H1 (cell line): ENCODE results near the gene RMND5A. TPM values are rescaled to one million over a fixed set of nuclear protein-coding genes. Genes with fewer than 3 reads are reported as not detected.

ENCODE experiments used
- CTCF ChIA-PET: fragments of 300-600 bp; sonication (Branson Sonifier 250); formaldehyde crosslinking; loops from one replicate; lab custom pipeline; 2021; ENCODE audit not compliant: partially characterized antibody; lab: Charles Lee
- POLR2A ChIA-PET: fragments of 300-600 bp; sonication (Branson Sonifier 250); formaldehyde crosslinking; loops from one replicate; lab custom pipeline; 2021; ENCODE audit warnings: inconsistent platforms; ENCODE audit not compliant: partially characterized antibody; lab: Charles Lee
- DNase-seq, 2 experiments: peaks; one replicate each; pipeline versions ENCODE4 v3.0.0 to v3.0.0-alpha.2; 2010 to 2022; ENCODE audit warnings: low spot score in 2 of 2, low read depth in 1 of 2, mixed read lengths in 1 of 2
- FAIRE-seq: peaks from 2 replicates; lab custom pipeline; 2011; peaks lifted over from hg19 to GRCh38; lab: Jason Lieb, UNC
- H2AFZ ChIP-seq: 2 replicates; pipeline ENCODE4 v1.8.1; 2012; ENCODE audit warnings: low read length, inconsistent platforms
- H2AK5ac ChIP-seq: 2 replicates; pipeline ENCODE4 v1.6.1; 2013; ENCODE audit warnings: low read depth, low read length
- H2BK120ac ChIP-seq: replicated peaks from 2 replicates; pipeline ENCODE3; 2013; ENCODE audit warnings: low read depth, low read length, inconsistent platforms
- H2BK12ac ChIP-seq: 2 replicates; pipeline ENCODE4 v1.6.1; 2013; ENCODE audit warnings: low read depth, low read length
- H2BK15ac ChIP-seq: 2 replicates; pipeline ENCODE4 v1.6.1; 2013; ENCODE audit warnings: low read length
- H2BK20ac ChIP-seq: 2 replicates; pipeline ENCODE4 v1.6.1; 2013; ENCODE audit warnings: low read length
- H2BK5ac ChIP-seq: 2 replicates; pipeline ENCODE4 v1.6.1; 2013; ENCODE audit warnings: low read depth, low read length
- H3K14ac ChIP-seq: 2 replicates; pipeline ENCODE4 v1.6.1; 2013; ENCODE audit warnings: inconsistent platforms; ENCODE audit not compliant: insufficient read length
- H3K18ac ChIP-seq: 2 replicates; pipeline ENCODE4 v1.6.1; 2013; ENCODE audit warnings: low read length; ENCODE audit errors: extremely low read depth
- H3K23ac ChIP-seq: 2 replicates; pipeline ENCODE4 v1.6.1; 2013; ENCODE audit warnings: inconsistent platforms; ENCODE audit not compliant: insufficient read length
- H3K23me2 ChIP-seq: 2 replicates; pipeline ENCODE4 v1.6.1; 2013; ENCODE audit warnings: low read depth, low read length
- H3K27ac ChIP-seq: 2 replicates; pipeline ENCODE4 v1.6.1; 2011; ENCODE audit warnings: low read depth, low read length, inconsistent platforms
- H3K27me3 ChIP-seq, 4 experiments: replicated peaks in 1 of 4; 1 replicate in 1 of 4; 2 replicates in 3 of 4; pipeline versions ENCODE4 v1.6.1 to v1.8.1; 2011 to 2013; ENCODE audit warnings: low read length in 3 of 4, mild to moderate bottlenecking in 3 of 4, inconsistent platforms in 2 of 4, mixed read lengths in 2 of 4, moderate library complexity in 1 of 4; ENCODE audit not compliant: control insufficient read depth in 3 of 4, insufficient read depth in 3 of 4; ENCODE audit errors: extremely low read depth in 1 of 4
- H3K36me3 ChIP-seq, 4 experiments: 2 replicates each; pipeline versions ENCODE4 v1.6.1 to v1.8.1; 2011 to 2013; ENCODE audit warnings: mild to moderate bottlenecking in 4 of 4, low read length in 3 of 4, moderate library complexity in 2 of 4, control low read depth in 1 of 4, inconsistent platforms in 1 of 4; ENCODE audit not compliant: insufficient read depth in 4 of 4, control insufficient read depth in 2 of 4
- H3K4ac ChIP-seq: replicated peaks from 2 replicates; pipeline ENCODE3; 2013; ENCODE audit warnings: low read length, low read depth, mixed read lengths, inconsistent platforms; ENCODE audit not compliant: insufficient read length
- H3K4me1 ChIP-seq, 4 experiments: replicated peaks in 1 of 4; 1 replicate in 1 of 4; 2 replicates in 3 of 4; pipeline versions ENCODE4 v1.6.1 to v1.8.1; 2011 to 2013; ENCODE audit warnings: low read length in 3 of 4, inconsistent platforms in 2 of 4, mixed read lengths in 1 of 4; ENCODE audit not compliant: insufficient read depth in 4 of 4, control insufficient read depth in 3 of 4
- H3K4me2 ChIP-seq, 2 experiments: 2 replicates each; pipeline versions ENCODE4 v1.6.1 to v1.8.1; 2011 to 2013; ENCODE audit warnings: low read depth in 2 of 2, low read length in 2 of 2, control low read depth in 1 of 2, inconsistent platforms in 1 of 2, mild to moderate bottlenecking in 1 of 2; ENCODE audit not compliant: insufficient read depth in 1 of 2
- H3K4me3 ChIP-seq, 4 experiments: fragments of 200-600, 300-600 bp in 1 of 4; sonication (generic), shearing (Covaris generic), sonication (Bioruptor Twin) in 1 of 4; 2 replicates each; pipeline versions ENCODE4 v1.5.1 to v1.8.1; 2011 to 2016; ENCODE audit warnings: low read length in 4 of 4, low read depth in 3 of 4, control low read depth in 2 of 4, inconsistent platforms in 2 of 4, mild to moderate bottlenecking in 2 of 4, mixed read lengths in 1 of 4, moderate library complexity in 1 of 4; ENCODE audit not compliant: insufficient read depth in 2 of 4; ENCODE audit errors: extremely low read depth in 1 of 4
- H3K56ac ChIP-seq: replicated peaks from 2 replicates; pipeline ENCODE3; 2013; ENCODE audit warnings: low read depth, mild to moderate bottlenecking, mixed read lengths, low read length, inconsistent platforms; ENCODE audit not compliant: insufficient read length
- H3K79me1 ChIP-seq: 2 replicates; pipeline ENCODE4 v1.6.1; 2013; ENCODE audit warnings: low read depth, low read length, control low read depth
- H3K79me2 ChIP-seq, 2 experiments: 2 replicates each; pipeline versions ENCODE4 v1.6.1 to v1.8.1; 2012 to 2013; ENCODE audit warnings: low read length in 2 of 2, mild to moderate bottlenecking in 2 of 2, inconsistent platforms in 1 of 2; ENCODE audit not compliant: insufficient read depth in 2 of 2, control insufficient read depth in 1 of 2
- H3K9ac ChIP-seq, 4 experiments: replicated peaks in 1 of 4; 1 replicate in 1 of 4; 2 replicates in 3 of 4; pipeline versions ENCODE4 v1.6.1 to v1.8.1; 2011 to 2013; ENCODE audit warnings: low read depth in 3 of 4, low read length in 3 of 4, control low read depth in 2 of 4, mild to moderate bottlenecking in 2 of 4, moderate library complexity in 2 of 4, inconsistent platforms in 1 of 4; ENCODE audit errors: extremely low read depth in 1 of 4
- H3K9me3 ChIP-seq, 2 experiments: 2 replicates each; pipeline versions ENCODE4 v1.6.1 to v1.8.1; 2012 to 2013; ENCODE audit warnings: mild to moderate bottlenecking in 2 of 2, moderate library complexity in 2 of 2, control low read depth in 1 of 2, inconsistent platforms in 1 of 2, low read depth in 1 of 2, low read length in 1 of 2, mixed read lengths in 1 of 2; ENCODE audit not compliant: insufficient read depth in 2 of 2
- H4K20me1 ChIP-seq, 2 experiments: replicated peaks in 1 of 2; 2 replicates each; pipeline versions ENCODE3 to v1.8.1; 2011 to 2013; ENCODE audit warnings: inconsistent platforms in 2 of 2, low read length in 2 of 2, mild to moderate bottlenecking in 1 of 2; ENCODE audit not compliant: insufficient read depth in 2 of 2, control insufficient read depth in 1 of 2
- H4K5ac ChIP-seq: 2 replicates; pipeline ENCODE4 v1.6.1; 2013; ENCODE audit warnings: low read length, low read depth, mixed read lengths, inconsistent platforms; ENCODE audit not compliant: insufficient read length
- H4K8ac ChIP-seq: 2 replicates; pipeline ENCODE4 v1.8.0; 2013; ENCODE audit warnings: mild to moderate bottlenecking, moderate library complexity, low read length, inconsistent platforms; ENCODE audit not compliant: insufficient read depth; ENCODE audit errors: extremely low read depth
- H4K91ac ChIP-seq: replicated peaks from 2 replicates; pipeline ENCODE3; 2013; ENCODE audit warnings: low read length, mixed read lengths, inconsistent platforms; ENCODE audit not compliant: insufficient read length
- BACH1 ChIP-seq: IDR thresholded peaks from 2 replicates; pipeline ENCODE4 v1.6.1; 2012; ENCODE audit warnings: low read length, improper control_type of control experiment
- CTBP2 ChIP-seq: IDR thresholded peaks from 2 replicates; pipeline ENCODE4 v1.7.0; 2011; ENCODE audit warnings: borderline replicate concordance, mild to moderate bottlenecking, moderate library complexity, mixed read lengths, low read length; ENCODE audit not compliant: insufficient read depth, insufficient read length
- CTCF ChIP-seq, 3 experiments: IDR thresholded peaks; 1 replicate in 2 of 3; 2 replicates in 1 of 3; pipeline versions ENCODE4 v1.5.1 to v1.6.1; 2011; ENCODE audit warnings: low read length in 3 of 3, mild to moderate bottlenecking in 3 of 3, inconsistent platforms in 2 of 3, low read depth in 1 of 3, moderate library complexity in 1 of 3; ENCODE audit not compliant: insufficient read depth in 1 of 3; ENCODE audit errors: control extremely low read depth in 1 of 3
- JUND ChIP-seq: IDR thresholded peaks from 2 replicates; pipeline ENCODE4 v1.6.1; 2011; ENCODE audit warnings: mild to moderate bottlenecking, improper control_type of control experiment, low read length
- PHF8 ChIP-seq: fragments of 200-600 bp; sonication (generic); conservative IDR thresholded peaks from 2 replicates; pipeline ENCODE4 v1.7.1; 2012; ENCODE audit warnings: low read depth, mild to moderate bottlenecking, inconsistent platforms, low read length, moderate library complexity
- TAF1 ChIP-seq: IDR thresholded peaks from 2 replicates; pipeline ENCODE4 v1.6.1; 2011; ENCODE audit warnings: mild to moderate bottlenecking, low read depth, low read length
- TAF7 ChIP-seq: optimal IDR thresholded peaks from 2 replicates; pipeline ENCODE3; 2011; ENCODE audit warnings: low read depth, mild to moderate bottlenecking, inconsistent platforms, low read length, moderate library complexity, borderline replicate concordance
- TCF12 ChIP-seq: IDR thresholded peaks from 2 replicates; pipeline ENCODE4 v1.6.1; 2011; ENCODE audit warnings: low read depth, mild to moderate bottlenecking, low read length
- WGBS, 2 experiments: shearing (Covaris generic) in 1 of 2; methylation state at CpG; one replicate each; pipeline versions ENCODE4 v1.1.6 to v1.1.7; 2013 to 2015; ENCODE audit warnings: low lambda C conversion rate in 2 of 2, mixed read lengths in 2 of 2, inconsistent platforms in 1 of 2, low coverage in 1 of 2, missing lambda C conversion rate in 1 of 2; ENCODE audit not compliant: insufficient replicate concordance in 2 of 2, insufficient coverage in 1 of 2, insufficient read length in 1 of 2; ENCODE audit errors: extremely low coverage in 1 of 2, missing lambda C conversion rate in 1 of 2; 5-methylcytosine and 5-hydroxymethylcytosine counted together
- polyA plus RNA-seq, 7 experiments: library from polyadenylated mRNA; depleted of rRNA in 3 of 7; stranded (reverse) in 5 of 7; unstranded in 2 of 7; fragments of >200 nt in 5 of 7; fragments of 200-250 nt in 2 of 7; gene quantifications; 1 replicate in 5 of 7; 2 replicates in 1 of 7; 4 replicates in 1 of 7; pipeline versions ENCODE4 v1.2.1 to v1.2.3, GENCODE V29; 2011 to 2013; ENCODE audit warnings: missing spikeins in 2 of 7, mixed read lengths in 2 of 7
- total RNA-seq: library from RNA; stranded (reverse); fragmentation: NEBNext Ultra II Directional; extraction: Animal tissue kit (Norgen Biotek cat#: 25700); gene quantifications from 2 replicates; pipeline ENCODE4 v1.2.1, GENCODE V29; 2021

RMND5A gene
- total and polyA plus RNA-seq, 2 of the 8 experiments (the other 6 are each of a cell fraction or from before 2014, with no cell fraction given) = 21.0 to 66.2 TPM

GRCh38 chr2:86695053-86695691 is 24.9 kb upstream of the RMND5A start:
- no peak overlapping the region for H3K14ac ChIP-seq
- no peaks in the 10 kb centered on the region for H3K4me1 ChIP-seq
- H3K18ac ChIP-seq = no peak overlapping the region
- no peak overlapping the region for H3K23ac ChIP-seq
- H3K4ac ChIP-seq = no peak overlapping the region
- FAIRE-seq (no peak), DNase-seq (no peak)
- no peaks in the 10 kb centered on the region for H3K9me3 ChIP-seq
- H4K20me1 ChIP-seq = no peaks in the 10 kb centered on the region
- no peak overlapping the region for H2BK12ac ChIP-seq
- no peak overlapping the region for H3K4me3 ChIP-seq
- H3K79me1 ChIP-seq = no peaks in the 10 kb centered on the region
- ChIA-PET CTCF (no interaction called here), POLR2A (no interaction called here)
- H2BK120ac ChIP-seq = no peak overlapping the region
- H3K27me3 ChIP-seq = no peaks in the 10 kb centered on the region
- no peak overlapping the region for H3K56ac ChIP-seq
- H4K5ac ChIP-seq = no peak overlapping the region
- no peaks in the 10 kb centered on the region for H3K36me3 ChIP-seq
- 89% methylated on average over 9 of the region's 9 CpGs; no CpG with 5 or more reads in 1 of the 2 experiments for WGBS, 2 experiments
- no peak overlapping the region for H2BK20ac ChIP-seq
- H3K9ac ChIP-seq = no peak overlapping the region
- no peaks in the 10 kb centered on the region for H3K79me2 ChIP-seq
- no peak overlapping the region for H4K8ac ChIP-seq
- no peak overlapping the region for H2BK5ac ChIP-seq
- no peak overlapping the region for H2AFZ ChIP-seq
- no peak overlapping the region for H4K91ac ChIP-seq
- no peak overlapping the region for H3K4me2 ChIP-seq
- H3K23me2 ChIP-seq = no peaks in the 10 kb centered on the region
- no peak overlapping the region for H3K27ac ChIP-seq
- no peak overlapping the region for H2AK5ac ChIP-seq
- no peak overlapping the region for H2BK15ac ChIP-seq
- TF ChIP-seq BACH1 = peak; percentile 96
- TF ChIP-seq TAF7 = no peak
- TF ChIP-seq TAF1 = no peak
- peak; percentile 80 for TF ChIP-seq JUND
- TF ChIP-seq TCF12 = no peak
- no peak for TF ChIP-seq CTCF (IDR thresholded peaks at IDR 0.05; ENCODE audit: control extremely low read depth in 1 of 3, insufficient read depth in 1 of 3, low read depth in 1 of 3, low read length in 3 of 3)
- no peak for TF ChIP-seq PHF8
- no peak for TF ChIP-seq CTBP2
